SK-N-SH (cell line): ENCODE data around the gene SCYL1.

Experiments
- EZH2phosphoT487 ChIP-seq: fragments of 200-600 bp; sonication (generic); IDR thresholded peaks from 2 replicates; pipeline ENCODE4 v1.6.1; 2017; ENCODE audit warnings: low read depth, mixed run types, mild to moderate bottlenecking, antibody characterized with exemption, moderate library complexity, borderline replicate concordance
- GABPA ChIP-seq: IDR thresholded peaks from 2 replicates; pipeline ENCODE4 v1.4.0; 2012; ENCODE audit warnings: low read depth, mild to moderate bottlenecking
- GATA2 ChIP-seq: sonication (generic); formaldehyde crosslinking; IDR thresholded peaks from 2 replicates; pipeline ENCODE4 v1.5.0; 2020; ENCODE audit warnings: mild to moderate bottlenecking, missing genetic modification reagents
- MXI1 ChIP-seq: IDR thresholded peaks from 2 replicates; pipeline ENCODE4 v1.6.1; 2012; ENCODE audit warnings: mild to moderate bottlenecking, low read depth, low read length, improper control_type of control experiment
- NFIC ChIP-seq: IDR thresholded peaks from 2 replicates; pipeline ENCODE4 v1.4.0; 2012; ENCODE audit warnings: borderline replicate concordance
- NRF1 ChIP-seq: IDR thresholded peaks from 2 replicates; pipeline ENCODE4 v1.6.1; 2012; ENCODE audit warnings: low read depth, mild to moderate bottlenecking, low read length
- POLR2AphosphoS5 ChIP-seq: IDR thresholded peaks from 2 replicates; pipeline ENCODE4 v1.6.1; 2012; ENCODE audit warnings: low read depth, low read length
- RCOR1 ChIP-seq: fragments of 150-350 bp; IDR thresholded peaks from 2 replicates; pipeline ENCODE4 v1.6.1; 2017; ENCODE audit warnings: antibody characterized with exemption, low read length
- RFX5 ChIP-seq: IDR thresholded peaks from 2 replicates; pipeline ENCODE4 v1.6.1; 2012; ENCODE audit warnings: mild to moderate bottlenecking, improper control_type of control experiment, low read length
- TAF1 ChIP-seq: IDR thresholded peaks from 2 replicates; pipeline ENCODE4 v1.6.1; 2012; ENCODE audit warnings: low read depth, mild to moderate bottlenecking, low read length, moderate library complexity, borderline replicate concordance
- TF ChIP-seq, protein P1 (sequence below): fragments of 200-600 bp; sonication (generic); IDR thresholded peaks from 2 replicates; pipeline ENCODE4 v1.6.1; 2017; ENCODE audit warnings: antibody characterized with exemption, mild to moderate bottlenecking, moderate library complexity
- TF ChIP-seq, protein P2 (sequence below): IDR thresholded peaks from 2 replicates; pipeline ENCODE4 v1.6.1; 2012; ENCODE audit warnings: mild to moderate bottlenecking, low read depth, low read length, moderate library complexity
- TF ChIP-seq, protein P3 (sequence below): IDR thresholded peaks from 2 replicates; pipeline ENCODE4 v1.4.0; 2012; ENCODE audit warnings: low read depth
- TF ChIP-seq, protein P4 (sequence below): IDR thresholded peaks from 2 replicates; pipeline ENCODE4 v1.4.0; 2012; ENCODE audit warnings: low read depth, borderline replicate concordance

DNA sequence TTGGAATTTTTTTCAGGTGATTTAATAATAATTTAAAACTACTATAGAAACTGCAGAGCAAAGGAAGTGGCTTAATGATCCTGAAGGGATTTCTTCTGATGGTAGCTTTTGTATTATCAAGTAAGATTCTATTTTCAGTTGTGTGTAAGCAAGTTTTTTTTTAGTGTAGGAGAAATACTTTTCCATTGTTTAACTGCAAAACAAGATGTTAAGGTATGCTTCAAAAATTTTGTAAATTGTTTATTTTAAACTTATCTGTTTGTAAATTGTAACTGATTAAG lies 22.7 kb upstream of the SCYL1 start:
- TF ChIP-seq MXI1 = no peak
- TF ChIP-seq, protein P1, sequence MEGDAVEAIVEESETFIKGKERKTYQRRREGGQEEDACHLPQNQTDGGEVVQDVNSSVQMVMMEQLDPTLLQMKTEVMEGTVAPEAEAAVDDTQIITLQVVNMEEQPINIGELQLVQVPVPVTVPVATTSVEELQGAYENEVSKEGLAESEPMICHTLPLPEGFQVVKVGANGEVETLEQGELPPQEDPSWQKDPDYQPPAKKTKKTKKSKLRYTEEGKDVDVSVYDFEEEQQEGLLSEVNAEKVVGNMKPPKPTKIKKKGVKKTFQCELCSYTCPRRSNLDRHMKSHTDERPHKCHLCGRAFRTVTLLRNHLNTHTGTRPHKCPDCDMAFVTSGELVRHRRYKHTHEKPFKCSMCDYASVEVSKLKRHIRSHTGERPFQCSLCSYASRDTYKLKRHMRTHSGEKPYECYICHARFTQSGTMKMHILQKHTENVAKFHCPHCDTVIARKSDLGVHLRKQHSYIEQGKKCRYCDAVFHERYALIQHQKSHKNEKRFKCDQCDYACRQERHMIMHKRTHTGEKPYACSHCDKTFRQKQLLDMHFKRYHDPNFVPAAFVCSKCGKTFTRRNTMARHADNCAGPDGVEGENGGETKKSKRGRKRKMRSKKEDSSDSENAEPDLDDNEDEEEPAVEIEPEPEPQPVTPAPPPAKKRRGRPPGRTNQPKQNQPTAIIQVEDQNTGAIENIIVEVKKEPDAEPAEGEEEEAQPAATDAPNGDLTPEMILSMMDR = no peak
- TF ChIP-seq, protein P2, sequence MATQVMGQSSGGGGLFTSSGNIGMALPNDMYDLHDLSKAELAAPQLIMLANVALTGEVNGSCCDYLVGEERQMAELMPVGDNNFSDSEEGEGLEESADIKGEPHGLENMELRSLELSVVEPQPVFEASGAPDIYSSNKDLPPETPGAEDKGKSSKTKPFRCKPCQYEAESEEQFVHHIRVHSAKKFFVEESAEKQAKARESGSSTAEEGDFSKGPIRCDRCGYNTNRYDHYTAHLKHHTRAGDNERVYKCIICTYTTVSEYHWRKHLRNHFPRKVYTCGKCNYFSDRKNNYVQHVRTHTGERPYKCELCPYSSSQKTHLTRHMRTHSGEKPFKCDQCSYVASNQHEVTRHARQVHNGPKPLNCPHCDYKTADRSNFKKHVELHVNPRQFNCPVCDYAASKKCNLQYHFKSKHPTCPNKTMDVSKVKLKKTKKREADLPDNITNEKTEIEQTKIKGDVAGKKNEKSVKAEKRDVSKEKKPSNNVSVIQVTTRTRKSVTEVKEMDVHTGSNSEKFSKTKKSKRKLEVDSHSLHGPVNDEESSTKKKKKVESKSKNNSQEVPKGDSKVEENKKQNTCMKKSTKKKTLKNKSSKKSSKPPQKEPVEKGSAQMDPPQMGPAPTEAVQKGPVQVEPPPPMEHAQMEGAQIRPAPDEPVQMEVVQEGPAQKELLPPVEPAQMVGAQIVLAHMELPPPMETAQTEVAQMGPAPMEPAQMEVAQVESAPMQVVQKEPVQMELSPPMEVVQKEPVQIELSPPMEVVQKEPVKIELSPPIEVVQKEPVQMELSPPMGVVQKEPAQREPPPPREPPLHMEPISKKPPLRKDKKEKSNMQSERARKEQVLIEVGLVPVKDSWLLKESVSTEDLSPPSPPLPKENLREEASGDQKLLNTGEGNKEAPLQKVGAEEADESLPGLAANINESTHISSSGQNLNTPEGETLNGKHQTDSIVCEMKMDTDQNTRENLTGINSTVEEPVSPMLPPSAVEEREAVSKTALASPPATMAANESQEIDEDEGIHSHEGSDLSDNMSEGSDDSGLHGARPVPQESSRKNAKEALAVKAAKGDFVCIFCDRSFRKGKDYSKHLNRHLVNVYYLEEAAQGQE = no peak
- TF ChIP-seq, protein P3, sequence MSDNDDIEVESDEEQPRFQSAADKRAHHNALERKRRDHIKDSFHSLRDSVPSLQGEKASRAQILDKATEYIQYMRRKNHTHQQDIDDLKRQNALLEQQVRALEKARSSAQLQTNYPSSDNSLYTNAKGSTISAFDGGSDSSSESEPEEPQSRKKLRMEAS = no peak
- TF ChIP-seq POLR2AphosphoS5 = no peak
- TF ChIP-seq RCOR1 = no peak
- no peak for TF ChIP-seq NFIC
- TF ChIP-seq GATA2 (CRISPR knock-in tag) = no peak
- TF ChIP-seq, protein P4, sequence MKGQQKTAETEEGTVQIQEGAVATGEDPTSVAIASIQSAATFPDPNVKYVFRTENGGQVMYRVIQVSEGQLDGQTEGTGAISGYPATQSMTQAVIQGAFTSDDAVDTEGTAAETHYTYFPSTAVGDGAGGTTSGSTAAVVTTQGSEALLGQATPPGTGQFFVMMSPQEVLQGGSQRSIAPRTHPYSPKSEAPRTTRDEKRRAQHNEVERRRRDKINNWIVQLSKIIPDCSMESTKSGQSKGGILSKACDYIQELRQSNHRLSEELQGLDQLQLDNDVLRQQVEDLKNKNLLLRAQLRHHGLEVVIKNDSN = no peak
- no peak for TF ChIP-seq NRF1
- TF ChIP-seq TAF1 = no peak
- no peak for TF ChIP-seq EZH2phosphoT487
- TF ChIP-seq RFX5 = no peak
- no peak for TF ChIP-seq GABPA
